ENCODE results near the gene PPP1R3C.

DNA sequence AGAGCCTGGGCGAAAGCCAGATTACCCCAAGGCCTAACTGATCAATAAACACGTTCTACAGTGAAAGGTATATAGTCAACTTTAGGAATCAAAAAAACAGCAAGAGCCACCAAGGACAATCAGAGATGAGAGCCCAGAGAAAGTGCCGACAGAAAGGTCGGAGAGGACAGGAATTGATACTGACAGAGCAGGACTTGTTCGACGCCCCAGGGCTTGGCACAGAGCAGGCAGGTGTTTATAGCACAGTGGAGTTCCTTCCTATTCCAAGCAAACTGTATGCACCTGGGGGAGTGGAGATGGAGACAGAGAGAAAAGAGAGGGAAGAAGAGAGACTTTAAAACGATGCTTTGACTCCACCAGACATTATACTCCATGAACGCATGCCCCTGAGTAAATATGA is 39.5 kb downstream of the PPP1R3C start:
- TF ChIP-seq, protein P1, sequence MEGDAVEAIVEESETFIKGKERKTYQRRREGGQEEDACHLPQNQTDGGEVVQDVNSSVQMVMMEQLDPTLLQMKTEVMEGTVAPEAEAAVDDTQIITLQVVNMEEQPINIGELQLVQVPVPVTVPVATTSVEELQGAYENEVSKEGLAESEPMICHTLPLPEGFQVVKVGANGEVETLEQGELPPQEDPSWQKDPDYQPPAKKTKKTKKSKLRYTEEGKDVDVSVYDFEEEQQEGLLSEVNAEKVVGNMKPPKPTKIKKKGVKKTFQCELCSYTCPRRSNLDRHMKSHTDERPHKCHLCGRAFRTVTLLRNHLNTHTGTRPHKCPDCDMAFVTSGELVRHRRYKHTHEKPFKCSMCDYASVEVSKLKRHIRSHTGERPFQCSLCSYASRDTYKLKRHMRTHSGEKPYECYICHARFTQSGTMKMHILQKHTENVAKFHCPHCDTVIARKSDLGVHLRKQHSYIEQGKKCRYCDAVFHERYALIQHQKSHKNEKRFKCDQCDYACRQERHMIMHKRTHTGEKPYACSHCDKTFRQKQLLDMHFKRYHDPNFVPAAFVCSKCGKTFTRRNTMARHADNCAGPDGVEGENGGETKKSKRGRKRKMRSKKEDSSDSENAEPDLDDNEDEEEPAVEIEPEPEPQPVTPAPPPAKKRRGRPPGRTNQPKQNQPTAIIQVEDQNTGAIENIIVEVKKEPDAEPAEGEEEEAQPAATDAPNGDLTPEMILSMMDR (conservative IDR thresholded peaks at IDR 0.05; ENCODE audit: low read depth, low read length) = no peak
- no peak for TF ChIP-seq POLR2A (IDR thresholded peaks at IDR 0.05; ENCODE audit: low read depth, low read length)
- TF ChIP-seq RCOR1 (IDR thresholded peaks at IDR 0.05; ENCODE audit: insufficient replicate concordance, low read length) = no peak
- no peak for TF ChIP-seq RAD21 (IDR thresholded peaks at IDR 0.05; ENCODE audit: low read length)
- no peak for TF ChIP-seq BHLHE40 (IDR thresholded peaks at IDR 0.05; ENCODE audit: low read depth, low read length)
- TF ChIP-seq, protein P2, sequence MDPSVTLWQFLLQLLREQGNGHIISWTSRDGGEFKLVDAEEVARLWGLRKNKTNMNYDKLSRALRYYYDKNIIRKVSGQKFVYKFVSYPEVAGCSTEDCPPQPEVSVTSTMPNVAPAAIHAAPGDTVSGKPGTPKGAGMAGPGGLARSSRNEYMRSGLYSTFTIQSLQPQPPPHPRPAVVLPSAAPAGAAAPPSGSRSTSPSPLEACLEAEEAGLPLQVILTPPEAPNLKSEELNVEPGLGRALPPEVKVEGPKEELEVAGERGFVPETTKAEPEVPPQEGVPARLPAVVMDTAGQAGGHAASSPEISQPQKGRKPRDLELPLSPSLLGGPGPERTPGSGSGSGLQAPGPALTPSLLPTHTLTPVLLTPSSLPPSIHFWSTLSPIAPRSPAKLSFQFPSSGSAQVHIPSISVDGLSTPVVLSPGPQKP (IDR thresholded peaks at IDR 0.05; ENCODE audit: borderline replicate concordance, low read depth, low read length) = no peak
- TF ChIP-seq RFX5 (IDR thresholded peaks at IDR 0.05; ENCODE audit: low read depth, low read length) = no peak
- TF ChIP-seq, protein P3, sequence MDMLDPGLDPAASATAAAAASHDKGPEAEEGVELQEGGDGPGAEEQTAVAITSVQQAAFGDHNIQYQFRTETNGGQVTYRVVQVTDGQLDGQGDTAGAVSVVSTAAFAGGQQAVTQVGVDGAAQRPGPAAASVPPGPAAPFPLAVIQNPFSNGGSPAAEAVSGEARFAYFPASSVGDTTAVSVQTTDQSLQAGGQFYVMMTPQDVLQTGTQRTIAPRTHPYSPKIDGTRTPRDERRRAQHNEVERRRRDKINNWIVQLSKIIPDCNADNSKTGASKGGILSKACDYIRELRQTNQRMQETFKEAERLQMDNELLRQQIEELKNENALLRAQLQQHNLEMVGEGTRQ (IDR thresholded peaks at IDR 0.05; ENCODE audit: low read depth, low read length) = no peak
- no peak for TF ChIP-seq MAFK (IDR thresholded peaks at IDR 0.05; ENCODE audit: low read depth, low read length)
- TF ChIP-seq MXI1 (IDR thresholded peaks at IDR 0.05; ENCODE audit: borderline replicate concordance, low read depth, low read length) = no peak
- TF ChIP-seq SMC3 (IDR thresholded peaks at IDR 0.05; ENCODE audit: low read depth, low read length) = no peak
- TF ChIP-seq NFE2L2 (IDR thresholded peaks at IDR 0.05; ENCODE audit: low read depth, low read length) = no peak
- no peak for TF ChIP-seq CEBPB (IDR thresholded peaks at IDR 0.05; ENCODE audit: low read depth, low read length)
